ENCODE measurements around the gene ANXA2. TPM values are rescaled to one million over a fixed set of nuclear protein-coding genes. Genes with fewer than 3 reads are reported as not detected.

Gene ANXA2
- total and polyA plus RNA-seq, 4 experiments from 2014 or later: 148 to 682 (median 360) TPM

DNA sequence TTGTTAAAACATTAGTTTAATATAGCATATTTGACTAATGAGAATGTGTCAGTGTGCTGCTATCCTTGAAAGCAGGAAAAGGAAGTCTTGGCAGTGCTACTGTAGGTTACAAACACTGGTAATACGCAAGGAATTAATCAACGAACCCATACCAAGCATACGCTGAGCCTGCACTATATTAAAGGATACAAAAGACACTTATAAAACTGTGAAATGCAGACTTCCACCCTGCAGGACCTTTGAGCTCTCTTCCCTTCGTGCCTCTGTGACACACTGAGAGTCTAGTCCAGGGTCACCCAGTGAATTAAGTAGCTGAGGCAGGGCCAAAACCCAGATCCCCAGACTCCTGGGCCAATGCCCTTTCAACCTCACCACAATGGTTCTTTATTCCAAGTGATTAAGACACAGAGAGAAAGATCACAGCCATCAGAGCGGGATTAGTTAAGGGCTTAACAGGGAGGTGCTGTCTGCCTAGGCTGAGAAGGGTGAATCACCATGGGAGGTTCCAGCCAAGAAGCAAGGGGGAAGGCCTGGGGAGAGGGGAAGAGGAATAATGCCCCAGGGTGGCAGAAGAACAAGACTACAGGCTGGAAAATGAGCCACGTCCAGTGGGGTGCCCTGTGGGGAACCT, 6.8 kb downstream of the ANXA2 start:
- H3K9me3 Mint-ChIP-seq: no peaks in the 10 kb centered on the region

GRCh38 chr15:60390231-60390630, 7.6 kb downstream of the ANXA2 start:
- Mint-ChIP-seq H3K27me3 (no peaks in the 10 kb centered on the region), H3K27ac (peak overlapping the region; percentile 16 to 90 (median 82))

More for the DNA sequence above, 6.8 kb downstream of the ANXA2 start:
- POLR2A ChIA-PET (ENCODE audit: partially characterized antibody): no interaction called here
- Histone ChIP-seq H3K36me3 (ENCODE audit: insufficient read depth, low read length) (no peaks in the 10 kb centered on the region), H3K27ac (ENCODE audit: low read depth, low read length) (no peak overlapping the region), H3K27me3 (ENCODE audit: insufficient read depth, low read length) (no peaks in the 10 kb centered on the region), H3K4me1 (ENCODE audit: insufficient read depth, low read length) (peaks cover 83% of the 10 kb centered on the region), H3K4me3 (ENCODE audit: low read length in 2 of 2) (no peak overlapping the region), H3K9me3 (ENCODE audit: control insufficient read depth in 1 of 2, low read length in 2 of 2) (no peaks in the 10 kb centered on the region)
- Mint-ChIP-seq H3K27ac (peak overlapping the region; percentile 16 to 90 (median 82)), H3K4me1 (peaks cover 60 to 92% (median 73%) of the 10 kb centered on the region in 4 donors), H3K4me3 (peak overlapping the region in 4 of 8 donors; percentile 18 to 37 (median 30)), H3K27me3 (no peaks in the 10 kb centered on the region), H3K36me3 (peaks cover 14 to 17% of the 10 kb centered on the region in 2 donors)
- CTCF ChIA-PET (ENCODE audit: partially characterized antibody): interaction anchor here (1.0 kb wide), 1 partner anchor 19 kb away, joined by 3 read pairs; no protein-coding TSS in a partner anchor
- DNase-seq: no peak
- intact Hi-C loops (cut with micrococcal nuclease): loop anchor here (5.0 to 10.0 kb wide), 2 partner anchors 61 to 194 kb away; no protein-coding TSS in a partner anchor

DNA sequence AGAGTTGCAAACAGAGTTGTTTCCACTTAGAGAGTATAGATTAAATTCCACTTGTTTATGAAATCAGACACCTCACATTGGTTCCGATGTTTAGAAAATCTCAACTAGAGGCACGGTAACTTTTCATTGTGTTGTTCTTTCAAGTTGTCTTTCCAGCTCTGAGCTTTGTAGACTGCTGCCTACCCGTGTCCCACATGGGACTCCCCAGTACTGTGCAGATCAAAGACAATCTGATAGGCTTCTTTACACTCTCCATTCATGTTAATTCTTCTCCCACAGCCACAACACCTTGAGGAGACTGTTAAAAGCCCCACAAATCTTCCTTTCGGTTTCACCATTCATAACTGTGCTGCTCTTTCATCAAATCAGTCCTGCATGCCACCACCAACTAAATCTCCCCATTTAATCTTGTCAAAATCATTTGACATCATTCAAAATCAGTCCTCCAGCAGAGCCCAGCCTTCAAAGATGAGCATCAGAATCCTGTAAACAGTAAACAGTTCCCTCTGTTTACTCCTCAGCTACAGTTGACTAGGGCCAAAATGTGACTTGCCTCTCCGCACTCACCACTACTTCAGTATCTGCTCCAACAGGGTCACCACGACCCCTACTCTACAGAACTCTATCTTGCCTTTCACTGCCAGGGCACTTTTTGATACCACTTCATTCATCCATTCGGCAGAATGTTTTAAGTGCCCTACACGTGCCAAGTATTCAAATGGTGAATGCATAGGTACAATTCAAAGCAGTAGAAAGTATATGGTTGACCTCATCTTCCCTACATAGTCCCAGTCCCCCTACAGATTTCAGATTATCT, 8.3 kb downstream of the ANXA2 start:
- Histone ChIP-seq H3K27me3 (ENCODE audit: insufficient read depth, low read length) (no peaks in the 10 kb centered on the region), H3K36me3 (ENCODE audit: insufficient read depth, low read length) (peaks cover 2% of the 10 kb centered on the region), H3K27ac (ENCODE audit: low read depth, low read length) (peak overlapping the region; percentile 38), H3K9me3 (ENCODE audit: control insufficient read depth in 1 of 2, low read length in 2 of 2) (no peaks in the 10 kb centered on the region), H3K4me1 (ENCODE audit: insufficient read depth, low read length) (peaks cover 68% of the 10 kb centered on the region), H3K4me3 (ENCODE audit: low read length in 2 of 2) (peak overlapping the region in 1 of 2 donors; percentile 2)
- intact Hi-C loops (cut with micrococcal nuclease): loop anchor here (5.0 to 10.0 kb wide), 2 partner anchors 63 to 195 kb away; no protein-coding TSS in a partner anchor
- CTCF ChIA-PET (ENCODE audit: partially characterized antibody): no interaction called here
- Mint-ChIP-seq H3K4me3 (peak overlapping the region; percentile 53 to 79 (median 74)), H3K27me3 (no peaks in the 10 kb centered on the region), H3K36me3 (peaks cover 12 to 13% of the 10 kb centered on the region in 2 donors), H3K9me3 (no peaks in the 10 kb centered on the region), H3K4me1 (peaks cover 59 to 79% (median 63%) of the 10 kb centered on the region in 4 donors), H3K27ac (peak overlapping the region; percentile 16 to 90 (median 83))
- peak; percentile 52 to 79 (median 66) for DNase-seq
- POLR2A ChIA-PET (ENCODE audit: partially characterized antibody): interaction anchor here (0.6 to 1.4 kb wide), 3 partner anchors 8 to 29 kb away, joined by 3 to 4 read pairs (median 4); partner anchors contain the start of gene ANXA2

More at GRCh38 chr15:60390231-60390630, 7.6 kb downstream of the ANXA2 start:
- Mint-ChIP-seq H3K4me1 (peaks cover 61 to 87% (median 68%) of the 10 kb centered on the region in 4 donors), H3K9me3 (no peaks in the 10 kb centered on the region), H3K36me3 (peaks cover 11 to 14% of the 10 kb centered on the region in 2 donors), H3K4me3 (peak overlapping the region in 6 of 8 donors; percentile 2 to 76 (median 73))
- no peak for DNase-seq
- Histone ChIP-seq H3K9me3 (ENCODE audit: control insufficient read depth in 1 of 2, low read length in 2 of 2) (no peaks in the 10 kb centered on the region), H3K27ac (ENCODE audit: low read depth, low read length) (peak overlapping the region; percentile 38), H3K4me3 (ENCODE audit: low read length in 2 of 2) (no peak overlapping the region), H3K27me3 (ENCODE audit: insufficient read depth, low read length) (no peaks in the 10 kb centered on the region), H3K36me3 (ENCODE audit: insufficient read depth, low read length) (no peaks in the 10 kb centered on the region), H3K4me1 (ENCODE audit: insufficient read depth, low read length) (peaks cover 76% of the 10 kb centered on the region)
- ChIA-PET CTCF (ENCODE audit: partially characterized antibody) (no interaction called here), POLR2A (ENCODE audit: partially characterized antibody) (interaction anchor here (1.4 kb wide), 1 partner anchor 8 kb away, joined by 4 read pairs; the partner anchor contains the start of gene ANXA2)
- intact Hi-C loops (cut with micrococcal nuclease): loop anchor here (5.0 to 10.0 kb wide), 2 partner anchors 62 to 195 kb away; no protein-coding TSS in a partner anchor

GRCh38 chr15:60387321-60387720, 10.5 kb downstream of the ANXA2 start:
- no peak overlapping the region for H3K4me3 ChIP-seq (ENCODE audit: low read length in 2 of 2)
- Mint-ChIP-seq H3K9me3 (no peaks in the 10 kb centered on the region), H3K4me3 (peak overlapping the region in 2 of 8 donors; percentile 1 to 9), H3K27ac (peak overlapping the region in 2 of 7 donors; percentile 26 to 42), H3K4me1 (peaks cover 46 to 58% (median 52%) of the 10 kb centered on the region in 4 donors), H3K27me3 (no peaks in the 10 kb centered on the region), H3K36me3 (peaks cover 12 to 21% of the 10 kb centered on the region in 2 donors)
- no peaks in the 10 kb centered on the region for H3K27me3 ChIP-seq (ENCODE audit: insufficient read depth, low read length)
- no peaks in the 10 kb centered on the region for H3K9me3 ChIP-seq (ENCODE audit: control insufficient read depth in 1 of 2, low read length in 2 of 2)
- intact Hi-C loops (cut with micrococcal nuclease): no loop called here
- H3K27ac ChIP-seq (ENCODE audit: low read depth, low read length): no peak overlapping the region
- DNase-seq: no peak
- peaks cover 14% of the 10 kb centered on the region for H3K36me3 ChIP-seq (ENCODE audit: insufficient read depth, low read length)
- ChIA-PET POLR2A (ENCODE audit: partially characterized antibody) (interaction anchor here (0.6 kb wide), 1 partner anchor 21 kb away, joined by 3 read pairs; no protein-coding TSS in a partner anchor), CTCF (ENCODE audit: partially characterized antibody) (interaction anchor here (0.9 kb wide), 1 partner anchor 133 kb away, joined by 3 read pairs; no protein-coding TSS in a partner anchor)
- peaks cover 47% of the 10 kb centered on the region for H3K4me1 ChIP-seq (ENCODE audit: insufficient read depth, low read length)

DNA sequence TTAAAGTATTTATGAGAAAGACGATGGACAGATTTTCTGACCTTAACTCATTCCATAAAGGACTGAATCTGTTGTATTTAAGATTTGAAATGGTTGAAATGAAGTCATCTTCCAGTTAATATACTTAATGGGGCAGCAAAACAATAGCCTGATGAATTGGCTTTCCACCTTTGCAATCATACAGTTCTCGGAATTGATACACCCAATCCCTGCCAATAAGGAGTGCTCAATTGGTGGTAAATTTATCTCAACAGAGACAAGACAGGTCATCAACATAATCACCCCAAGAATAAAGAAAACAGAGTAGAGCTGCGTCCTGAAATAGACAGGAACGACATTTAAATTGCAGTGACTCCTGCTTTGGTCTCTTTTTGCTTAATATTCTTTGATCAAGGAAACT, 11.2 kb downstream of the ANXA2 start:
- POLR2A ChIA-PET (ENCODE audit: partially characterized antibody): interaction anchor here (1.8 kb wide), 1 partner anchor 12 kb away, joined by 7 read pairs; the partner anchor contains the start of gene ANXA2
- intact Hi-C loops (cut with micrococcal nuclease): no loop called here

GRCh38 chr15:60385620-60386552, 11.9 kb downstream of the ANXA2 start:
- ChIA-PET CTCF (ENCODE audit: partially characterized antibody) (interaction anchor here (0.9 kb wide), 1 partner anchor 135 kb away, joined by 3 read pairs; no protein-coding TSS in a partner anchor), POLR2A (ENCODE audit: partially characterized antibody) (interaction anchor here (0.6 to 1.8 kb wide), 2 partner anchors 12 to 95 kb away, joined by 4 to 7 read pairs; partner anchors contain the start of gene ANXA2)
- Histone ChIP-seq H3K4me3 (ENCODE audit: low read length in 2 of 2) (no peak overlapping the region), H3K36me3 (ENCODE audit: insufficient read depth, low read length) (peaks cover 22% of the 10 kb centered on the region), H3K4me1 (ENCODE audit: insufficient read depth, low read length) (peaks cover 33% of the 10 kb centered on the region), H3K27me3 (ENCODE audit: insufficient read depth, low read length) (no peaks in the 10 kb centered on the region), H3K27ac (ENCODE audit: low read depth, low read length) (no peak overlapping the region), H3K9me3 (ENCODE audit: control insufficient read depth in 1 of 2, low read length in 2 of 2) (no peaks in the 10 kb centered on the region)
- Mint-ChIP-seq H3K9me3 (no peaks in the 10 kb centered on the region), H3K27me3 (no peaks in the 10 kb centered on the region), H3K4me3 (no peak overlapping the region), H3K27ac (no peak overlapping the region), H3K36me3 (peaks cover 12 to 31% of the 10 kb centered on the region in 2 donors), H3K4me1 (peaks cover 37 to 47% (median 45%) of the 10 kb centered on the region in 4 donors)
- intact Hi-C loops (cut with micrococcal nuclease): no loop called here
- DNase-seq: no peak

More for the DNA sequence above, 11.2 kb downstream of the ANXA2 start:
- Histone ChIP-seq H3K4me1 (ENCODE audit: insufficient read depth, low read length) (peaks cover 40% of the 10 kb centered on the region), H3K4me3 (ENCODE audit: low read length in 2 of 2) (no peak overlapping the region), H3K9me3 (ENCODE audit: control insufficient read depth in 1 of 2, low read length in 2 of 2) (no peaks in the 10 kb centered on the region), H3K27ac (ENCODE audit: low read depth, low read length) (no peak overlapping the region), H3K36me3 (ENCODE audit: insufficient read depth, low read length) (peaks cover 15% of the 10 kb centered on the region), H3K27me3 (ENCODE audit: insufficient read depth, low read length) (no peaks in the 10 kb centered on the region)
- Mint-ChIP-seq H3K27me3 (no peaks in the 10 kb centered on the region), H3K4me3 (no peak overlapping the region), H3K9me3 (no peaks in the 10 kb centered on the region), H3K4me1 (peaks cover 41 to 52% (median 49%) of the 10 kb centered on the region in 4 donors), H3K36me3 (peaks cover 12 to 24% of the 10 kb centered on the region in 2 donors), H3K27ac (no peak overlapping the region)
- DNase-seq: no peak
- CTCF ChIA-PET (ENCODE audit: partially characterized antibody): interaction anchor here (0.9 kb wide), 1 partner anchor 134 kb away, joined by 3 read pairs; no protein-coding TSS in a partner anchor
